Activated CD4-positive, alpha-beta T cell treated with anti-CD3 and anti-CD28 coated beads, Interleukin-2, amount 50 U/mL, for 24 hours (primary cell): Measurements from ENCODE around the gene TLE2.
A peak's percentile ranks its signal among the peaks of the same experiment; 100 is the strongest.

ENCODE experiments used
- DNase-seq, 2 donors: peaks; one replicate each; pipeline ENCODE4 v3.0.0-alpha.2; 2020; ENCODE audit warnings: low read depth in 1 of 2, low spot score in 1 of 2

The TLE2 gene

GRCh38 chr19:2962018-2962670, 66.9 kb downstream of the TLE2 start:
- peak in 1 of 2 donors; percentile 70 for DNase-seq

- no peak for DNase-seq
Measured at GRCh38 chr19:2960120-2960519, 69.0 kb downstream of the TLE2 start.

- DNase-seq: no peak
Measured at GRCh38 chr19:2957160-2957559, 71.9 kb downstream of the TLE2 start.

GRCh38 chr19:2952953-2953481, 76.1 kb downstream of the TLE2 start:
- DNase-seq: no peak

- peak; percentile 100 for DNase-seq
Measured at GRCh38 chr19:2950286-2951124, 78.6 kb downstream of the TLE2 start.

GRCh38 chr19:2949939-2950285, 79.2 kb downstream of the TLE2 start:
- DNase-seq: no peak
